Renal cortex interstitium (tissue), 11 donors: ENCODE results near the gene RPN1. TPM values are rescaled to one million over a fixed set of nuclear protein-coding genes. Genes with fewer than 3 reads are reported as not detected.
"Not testable (repeated sequence)": the region's sequence is repeated elsewhere in the genome, so short reads cannot be mapped to it uniquely, and the experiment has no call there.

Experiments
- DNase-seq, 11 donors: peaks; one replicate each; pipeline ENCODE4 v3.0.0-alpha.2; 2013; ENCODE audit warnings: low read depth in 9 of 11, low spot score in 4 of 11; ENCODE audit errors: extremely low read depth in 1 of 11
- polyA plus RNA-seq, 3 donors: library from polyadenylated mRNA; unstranded; fragments of 120-200 nt; gene quantifications; one replicate each; pipeline ENCODE4 v1.2.1, GENCODE V29; 2013; ENCODE audit not compliant: insufficient read length in 3 of 3

The RPN1 gene
- polyA plus RNA-seq, 3 donors: 207 to 213 (median 213) TPM

DNA sequence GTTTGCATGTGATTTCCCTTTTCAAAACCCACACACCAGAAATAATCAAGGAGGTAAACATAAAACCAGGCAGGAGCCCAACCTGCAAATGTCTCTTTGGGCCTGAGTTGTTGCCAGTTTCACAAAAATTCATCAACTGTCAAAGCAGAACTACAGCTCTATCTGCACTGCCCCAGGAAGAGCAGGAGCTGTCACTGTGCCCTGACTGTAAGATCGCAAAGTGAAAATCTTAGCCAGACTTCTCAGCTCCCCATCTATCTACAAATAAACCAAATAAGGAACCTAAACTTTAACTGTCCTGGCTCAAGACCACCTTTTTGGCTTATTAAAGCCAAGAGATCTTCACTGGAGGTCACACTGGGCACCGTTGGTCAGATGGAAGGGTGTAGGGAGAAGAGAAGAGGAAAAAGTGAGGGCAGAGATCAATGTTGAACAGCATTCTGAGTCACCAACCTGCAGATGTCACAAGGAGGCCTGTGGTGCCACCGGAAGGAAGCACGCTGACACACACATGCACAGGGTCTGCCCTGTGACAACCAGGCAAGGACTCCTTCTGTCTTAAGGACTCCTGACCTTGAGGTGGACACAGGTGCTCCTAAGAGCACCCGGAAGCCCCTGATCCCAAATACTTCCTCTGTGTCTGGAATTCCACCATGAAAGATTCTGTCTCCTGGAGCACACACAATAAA, 58.7 kb downstream of the RPN1 start:
- DNase-seq: no peak

DNA sequence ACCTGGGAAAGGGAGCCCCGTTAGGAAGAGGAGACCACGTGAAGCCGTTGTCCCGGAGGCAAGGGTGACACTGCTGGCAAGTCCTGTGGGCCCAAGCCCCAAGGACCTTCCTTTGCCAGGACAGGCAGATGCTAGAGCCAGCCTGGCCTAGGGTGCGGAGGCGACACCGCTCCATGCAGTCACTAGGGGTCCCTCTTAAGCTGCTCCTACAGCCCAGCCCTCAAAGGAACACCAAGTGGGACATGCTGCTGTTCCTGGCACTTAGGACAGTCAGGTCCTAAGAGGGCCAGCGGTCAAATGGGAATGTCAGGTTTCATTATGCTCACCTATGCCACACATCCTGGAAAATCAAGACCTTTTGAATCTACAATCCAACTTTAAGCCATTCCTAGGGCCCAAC, 59.7 kb downstream of the RPN1 start:
- no peak for DNase-seq

DNA sequence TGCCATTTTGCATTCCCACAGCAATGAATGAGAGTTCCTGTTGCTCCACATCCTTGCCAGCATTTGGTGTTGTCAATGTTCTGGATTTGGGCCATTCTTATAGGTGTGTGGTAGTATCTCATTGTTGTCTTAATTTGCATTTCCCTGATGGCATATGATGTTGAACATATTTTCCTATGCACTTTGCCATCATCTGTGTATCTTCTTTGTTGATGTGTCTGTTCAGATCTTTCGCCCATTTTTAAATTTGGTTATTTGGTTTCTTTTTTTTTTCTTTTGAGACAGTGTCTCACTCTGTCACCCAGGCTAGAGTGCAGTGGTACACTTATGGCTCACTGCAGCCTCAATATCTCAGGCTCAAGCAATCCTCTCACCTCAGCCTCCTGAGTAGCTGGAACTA, 60.6 kb downstream of the RPN1 start:
- not testable (repeated sequence) for DNase-seq

GRCh38 chr3:128588147-128588546, 62.5 kb downstream of the RPN1 start:
- no peak for DNase-seq

DNA sequence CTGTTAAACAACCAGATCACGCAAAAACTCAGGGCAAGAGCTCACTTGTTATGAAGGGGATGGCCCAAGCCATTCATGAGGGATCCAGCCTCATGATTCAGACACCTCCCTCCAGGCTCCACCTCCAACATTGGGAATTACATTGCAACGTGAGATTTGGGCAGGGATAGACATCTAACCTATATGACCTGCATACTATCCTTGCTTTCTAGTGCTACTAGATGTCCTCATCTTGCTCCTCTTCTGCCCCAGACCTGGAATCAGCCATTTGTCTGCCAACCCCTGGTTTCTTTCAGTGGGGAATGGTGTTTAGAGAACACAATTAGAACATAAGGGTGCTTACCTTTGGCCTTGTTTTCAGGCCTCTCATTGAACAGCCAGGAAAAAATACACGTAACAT, 63.2 kb downstream of the RPN1 start:
- no peak for DNase-seq

DNA sequence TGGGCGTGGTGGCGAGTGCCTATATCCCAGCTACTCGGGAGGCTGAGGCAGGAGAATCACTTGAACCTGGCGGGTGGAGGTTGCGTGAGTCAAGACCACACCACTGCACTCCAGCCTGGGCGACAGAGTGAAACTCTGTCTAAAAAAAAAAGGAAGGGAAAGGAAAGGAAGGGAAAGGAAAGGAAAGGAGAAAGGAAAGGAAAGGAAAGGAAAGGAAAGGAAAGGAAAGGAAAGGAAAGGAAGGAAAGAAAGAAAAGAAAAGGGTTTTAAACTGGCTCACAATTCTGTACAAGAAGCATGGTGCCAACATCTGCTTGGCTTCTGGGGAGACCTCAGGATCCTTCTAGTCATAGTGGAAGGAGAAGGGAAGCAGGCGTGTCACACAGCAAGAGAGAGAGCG, 63.7 kb downstream of the RPN1 start:
- not testable (repeated sequence) for DNase-seq

DNA sequence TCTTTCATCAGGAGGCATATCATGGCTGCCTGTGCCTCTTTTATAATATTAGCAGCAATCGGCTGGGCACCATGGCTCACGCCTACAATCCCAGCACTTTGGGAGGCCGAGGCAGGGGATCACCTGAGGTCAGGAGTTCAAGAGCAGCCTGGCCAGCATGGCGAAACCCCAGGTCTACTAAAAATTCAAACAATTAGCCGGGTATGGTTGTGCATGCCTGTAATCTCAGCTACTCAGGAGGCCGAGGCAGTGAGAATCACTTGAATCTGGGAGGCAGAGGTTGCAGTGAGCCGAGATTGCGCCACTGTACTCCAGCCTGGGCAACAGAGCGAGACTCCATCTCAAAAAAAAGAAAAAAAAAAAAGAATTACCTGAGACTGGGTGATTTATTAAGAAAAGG, 64.2 kb downstream of the RPN1 start:
- not testable (repeated sequence) for DNase-seq

DNA sequence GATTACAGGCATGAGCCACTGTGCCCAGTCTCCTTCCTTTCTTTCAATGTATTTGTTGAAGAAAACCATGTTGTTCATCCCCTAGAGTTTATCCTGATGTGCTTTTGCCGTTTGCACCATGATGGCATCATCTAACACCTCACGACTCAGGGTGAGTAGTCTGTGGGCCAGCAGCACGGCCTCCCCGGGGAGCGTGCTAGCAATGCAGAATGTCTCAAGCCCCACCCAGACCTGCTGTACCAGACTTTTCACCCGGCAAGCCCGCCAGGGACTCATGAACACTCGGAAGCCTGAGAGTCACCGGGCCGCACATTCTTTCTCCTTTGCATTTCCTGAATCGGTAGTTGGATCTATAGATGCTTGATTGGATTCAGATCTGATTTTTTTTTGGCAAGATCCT, 64.6 kb downstream of the RPN1 start:
- no peak for DNase-seq

GRCh38 chr3:128585189-128585588, 65.4 kb downstream of the RPN1 start:
- no peak for DNase-seq

DNA sequence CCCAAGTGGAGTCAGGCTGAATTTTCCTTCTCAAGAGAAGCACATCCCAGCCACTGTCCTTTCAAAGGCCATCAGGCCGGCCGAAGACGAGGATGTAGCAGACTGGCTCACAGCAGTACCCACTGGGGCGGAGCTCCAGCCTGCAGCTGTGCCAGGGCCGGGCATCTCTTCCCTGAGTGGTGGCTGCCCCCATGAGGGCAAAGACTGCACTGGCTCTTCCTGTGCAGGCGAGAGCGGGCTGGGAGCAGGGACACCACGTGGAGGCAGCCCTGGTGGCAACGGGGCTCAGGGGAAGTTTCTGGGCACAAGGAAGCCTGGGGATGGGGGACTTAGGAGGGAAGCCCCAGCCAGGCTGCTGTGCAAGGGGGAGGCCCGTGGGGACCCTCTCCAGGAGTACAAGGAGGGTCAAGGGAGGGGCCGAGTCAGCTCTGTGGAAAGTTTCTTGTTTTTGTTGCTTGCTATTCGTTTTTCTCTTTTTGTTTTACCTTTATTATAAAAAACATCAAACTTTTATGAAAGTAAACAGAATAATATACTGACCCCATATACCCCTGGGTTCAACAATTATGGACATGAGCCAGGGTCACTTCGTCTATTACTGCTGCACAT, 66.1 kb downstream of the RPN1 start:
- DNase-seq: peak in 10 of 11 donors; percentile 49 to 73 (median 58)

DNA sequence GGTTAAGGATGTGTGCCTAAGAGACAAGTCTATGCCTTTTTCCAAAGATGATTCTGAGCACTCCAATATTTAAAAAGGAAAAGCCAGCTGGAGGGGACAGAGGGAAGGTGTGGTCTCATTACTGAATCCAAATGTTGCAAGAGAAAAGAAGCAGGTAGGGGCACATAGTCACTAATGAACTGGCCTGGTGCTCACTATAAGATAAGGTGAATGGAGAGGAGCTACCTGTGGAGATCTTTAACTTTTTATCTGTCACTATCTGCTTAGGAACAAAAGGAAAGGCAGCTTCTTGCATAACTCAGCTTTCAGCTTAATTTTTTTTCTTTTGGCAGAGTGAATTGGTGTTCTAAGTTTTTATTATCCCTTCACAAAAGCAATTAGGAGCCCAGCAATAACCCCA, 69.1 kb downstream of the RPN1 start:
- DNase-seq: no peak

DNA sequence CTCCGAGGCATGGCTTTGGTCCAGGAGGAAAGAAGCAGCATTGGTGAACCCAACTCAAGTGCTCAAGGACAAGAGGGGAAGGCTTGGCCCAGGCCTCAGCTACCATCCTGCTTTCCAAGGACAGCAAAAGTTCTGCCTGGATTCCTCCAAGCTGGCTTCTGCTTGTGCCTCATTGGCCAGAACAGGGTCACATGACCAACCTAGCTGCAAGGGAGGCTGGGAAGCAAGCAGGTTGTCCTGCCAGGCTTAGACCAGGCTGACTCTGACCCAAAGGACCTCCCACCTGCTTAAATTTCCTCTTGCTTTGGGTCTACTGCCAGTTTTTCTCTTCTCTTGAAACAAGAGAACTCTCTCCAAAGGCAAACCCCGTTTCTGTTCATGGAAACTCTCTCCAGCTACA, 70.7 kb downstream of the RPN1 start:
- DNase-seq: no peak

DNA sequence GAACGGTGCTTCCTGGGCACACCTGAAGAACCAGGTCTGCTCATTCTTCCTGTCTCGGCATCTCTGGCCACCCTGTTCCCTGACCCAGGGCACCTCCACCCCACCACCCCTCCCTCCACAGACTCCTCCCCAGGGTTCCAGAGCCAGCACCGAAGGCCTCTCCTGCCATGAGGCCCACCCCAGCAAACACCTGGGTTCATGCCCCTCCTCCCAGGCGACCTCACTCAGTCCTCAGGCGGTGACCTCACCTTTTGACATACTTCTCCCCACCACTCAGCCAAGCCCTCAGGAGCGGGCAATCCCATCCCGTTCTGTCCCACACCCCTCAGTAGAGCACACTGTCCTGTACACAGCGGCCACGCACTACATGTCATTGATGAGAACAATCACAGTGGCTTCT, 72.3 kb downstream of the RPN1 start:
- DNase-seq: no peak

DNA sequence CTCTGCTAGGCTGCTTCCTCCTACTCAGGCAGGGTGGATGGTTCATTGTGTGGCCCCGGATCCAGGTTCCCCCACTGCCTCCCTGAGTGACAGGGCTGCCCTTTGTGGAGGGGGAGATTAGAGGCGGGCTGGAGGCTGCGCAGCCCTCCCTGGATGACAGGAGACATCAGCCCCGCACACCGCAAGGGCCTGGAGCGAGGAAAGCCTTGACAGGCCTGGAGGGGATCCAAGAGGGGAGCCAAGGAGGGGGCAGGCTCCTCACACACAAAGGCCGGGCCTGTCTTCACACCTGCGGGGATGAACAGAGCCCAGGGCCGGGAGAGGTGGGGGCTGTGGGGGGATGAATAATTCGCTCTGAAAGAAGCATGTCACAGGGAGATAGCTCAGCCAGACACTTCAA, 72.9 kb downstream of the RPN1 start:
- DNase-seq: no peak

DNA sequence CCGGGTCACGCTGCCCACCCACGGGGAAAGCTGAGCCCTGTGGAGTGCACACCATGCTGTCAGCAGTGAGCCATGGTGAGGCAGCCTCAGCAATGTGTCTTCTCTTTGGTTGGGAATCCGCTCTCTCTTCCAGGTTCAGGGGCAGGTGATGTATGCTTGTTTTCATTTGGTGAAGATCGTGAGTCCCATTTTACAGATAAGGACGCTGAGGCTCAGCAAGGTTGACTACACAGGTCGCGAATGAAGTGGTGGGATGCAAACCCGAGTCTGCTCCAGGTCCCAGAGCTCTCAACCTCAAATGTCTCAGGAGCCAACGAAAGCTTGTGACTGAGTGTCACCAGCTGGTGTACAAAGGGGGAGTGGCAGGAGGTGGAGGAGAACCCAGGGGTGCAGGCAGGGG, 74.3 kb downstream of the RPN1 start:
- no peak for DNase-seq

DNA sequence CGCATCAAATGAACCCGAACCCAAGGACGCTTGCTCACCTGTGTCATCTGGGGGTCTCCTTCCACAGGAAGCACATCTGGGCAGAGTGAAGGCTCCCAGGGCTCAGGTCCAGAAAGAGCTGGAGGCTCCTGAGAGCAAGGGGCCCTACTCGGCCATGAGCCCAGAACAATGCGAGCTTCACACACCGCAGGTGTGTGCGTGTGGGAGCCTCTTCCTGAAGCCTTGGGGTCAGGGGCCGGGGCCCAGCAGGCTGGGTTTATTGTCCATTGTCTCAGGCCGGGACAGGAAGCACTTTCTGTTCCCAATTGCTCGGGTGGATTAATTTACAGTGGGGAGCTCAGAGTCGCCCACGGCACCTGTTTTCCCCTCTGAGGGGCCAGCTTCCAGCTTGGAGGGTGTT, 74.8 kb downstream of the RPN1 start:
- no peak for DNase-seq

DNA sequence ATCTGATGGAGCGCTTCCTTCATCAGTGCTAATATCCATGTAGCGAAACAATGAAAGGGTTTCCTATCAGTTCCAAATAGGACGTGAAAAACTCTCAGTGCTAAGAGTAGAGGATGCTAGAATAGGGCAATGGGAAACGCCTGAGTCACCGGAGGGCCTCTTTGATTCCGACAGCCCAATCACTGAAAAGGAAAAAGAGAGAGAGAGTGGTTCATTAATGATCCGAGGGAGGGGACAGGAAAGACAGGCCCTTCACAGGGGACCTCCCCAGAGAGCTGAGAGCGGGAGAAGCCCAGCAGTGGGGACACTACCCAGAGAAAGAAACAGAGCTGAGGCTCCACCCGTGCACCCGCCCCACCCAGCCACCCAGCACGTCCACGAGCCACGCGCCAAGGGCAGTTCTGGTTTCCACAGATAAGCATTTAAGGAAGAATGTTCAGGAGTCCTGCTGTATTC, 76.9 kb downstream of the RPN1 start:
- DNase-seq: no peak

GRCh38 chr3:128573160-128573559, 77.5 kb downstream of the RPN1 start:
- no peak for DNase-seq

- DNase-seq: no peak
Observed at GRCh38 chr3:128572644-128573105, 77.9 kb downstream of the RPN1 start.

DNA sequence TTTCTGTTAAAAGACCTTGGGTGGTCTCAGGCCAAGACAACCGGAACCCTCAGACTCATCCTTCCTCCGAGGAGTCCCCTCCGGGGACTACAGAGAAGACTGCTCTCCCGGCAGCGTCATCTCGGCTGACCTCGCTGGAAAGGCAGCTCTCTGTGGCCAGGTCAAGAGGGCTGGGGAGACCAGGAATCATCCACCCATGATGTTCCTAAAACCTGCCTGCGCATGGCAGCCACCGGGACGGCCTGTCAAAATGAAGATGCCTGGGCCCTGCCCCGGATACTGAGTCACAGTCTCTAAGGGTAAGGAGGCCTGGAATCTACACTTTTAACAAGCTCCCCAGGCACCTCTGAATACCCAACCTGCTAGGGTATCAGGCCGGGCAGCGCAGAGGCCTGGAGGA, 78.6 kb downstream of the RPN1 start:
- DNase-seq: no peak
